OCI-LY1 (cell line): ENCODE measurements around the gene HMGXB3.

Source experiments
- H2AFZ ChIP-seq: fragments of 200-600 bp; sonication (generic), shearing (Covaris generic); 2 replicates; pipeline ENCODE4 v1.6.0; 2014; ENCODE audit warnings: antibody characterized with exemption, mild to moderate bottlenecking, low read length
- H3F3A ChIP-seq: fragments of 200-600 bp; sonication (generic), shearing (Covaris generic); 2 replicates; pipeline ENCODE4 v1.6.0; 2014; ENCODE audit warnings: mild to moderate bottlenecking, antibody characterized with exemption, low read length, moderate library complexity; ENCODE audit not compliant: insufficient read depth
- H3K27ac ChIP-seq: fragments of 200-600 bp; sonication (generic); 2 replicates; pipeline ENCODE4 v1.5.1; 2014; ENCODE audit warnings: low read length, mixed run types, mild to moderate bottlenecking, low read depth; ENCODE audit not compliant: poor library complexity, severe bottlenecking
- H3K27me3 ChIP-seq: fragments of 200-600 bp; sonication (generic); 2 replicates; pipeline ENCODE4 v1.6.0; 2014; ENCODE audit warnings: antibody characterized with exemption, mild to moderate bottlenecking, low read length, moderate library complexity; ENCODE audit not compliant: insufficient read depth
- H3K36me3 ChIP-seq: fragments of 200-600 bp; sonication (generic); 2 replicates; pipeline ENCODE4 v1.6.1; 2014; ENCODE audit warnings: mild to moderate bottlenecking, antibody characterized with exemption, low read length, moderate library complexity, mixed read lengths; ENCODE audit not compliant: insufficient read depth
- H3K4me1 ChIP-seq: fragments of 200-600 bp; sonication (generic); 2 replicates; pipeline ENCODE4 v1.5.1; 2014; ENCODE audit warnings: mild to moderate bottlenecking, low read length, moderate library complexity; ENCODE audit not compliant: insufficient read depth, severe bottlenecking
- H3K4me2 ChIP-seq: fragments of 200-600 bp; sonication (generic), shearing (Covaris generic); 2 replicates; pipeline ENCODE4 v1.6.1; 2014; ENCODE audit warnings: low read length
- H3K4me3 ChIP-seq: fragments of 200-600 bp; sonication (generic); 2 replicates; pipeline ENCODE4 v1.5.1; 2014; ENCODE audit warnings: low read length, low read depth, mild to moderate bottlenecking, mixed read lengths; ENCODE audit not compliant: poor library complexity, severe bottlenecking
- H3K79me2 ChIP-seq: fragments of 200-600 bp; shearing (Covaris generic); 2 replicates; pipeline ENCODE4 v1.6.1; 2016; ENCODE audit warnings: mixed run types, low read length, mixed read lengths; ENCODE audit not compliant: insufficient read depth
- H3K9ac ChIP-seq: fragments of 200-600 bp; sonication (generic), shearing (Covaris generic); 2 replicates; pipeline ENCODE4 v1.6.1; 2014; ENCODE audit warnings: mild to moderate bottlenecking, low read length, mixed read lengths
- H3K9me2 ChIP-seq: fragments of 200-600 bp; sonication (generic), shearing (Covaris generic); 2 replicates; pipeline ENCODE4 v1.6.1; 2014; ENCODE audit warnings: low read depth, mild to moderate bottlenecking, low read length, mixed read lengths
- H3K9me3 ChIP-seq: fragments of 200-600 bp; shearing (Covaris generic); 2 replicates; pipeline ENCODE4 v1.6.1; 2014; ENCODE audit warnings: low read length, mixed read lengths
- H4K20me1 ChIP-seq: fragments of 200-600 bp; sonication (generic), shearing (Covaris generic); 2 replicates; pipeline ENCODE4 v1.6.0; 2016; ENCODE audit warnings: mild to moderate bottlenecking, low read length; ENCODE audit not compliant: insufficient read depth
- CTCF ChIP-seq: fragments of 200-600 bp; sonication (generic), shearing (Covaris generic); IDR thresholded peaks from 2 replicates; pipeline ENCODE4 v1.5.1; 2017; ENCODE audit warnings: mild to moderate bottlenecking, antibody characterized with exemption, low read length, moderate library complexity, mixed read lengths
- EZH2 ChIP-seq: fragments of 200-600 bp; sonication (generic), shearing (Covaris generic); IDR thresholded peaks from 2 replicates; pipeline ENCODE4 v1.8.0; 2017; ENCODE audit warnings: borderline replicate concordance, mixed run types, mild to moderate bottlenecking, antibody characterized with exemption, low read length, moderate library complexity, mixed read lengths

Gene HMGXB3

GRCh38 chr5:150016537-150016936 lies 16.0 kb downstream of the HMGXB3 start:
- H3K27ac ChIP-seq = no peak overlapping the region
- H3F3A ChIP-seq = no peaks in the 10 kb centered on the region
- H4K20me1 ChIP-seq = no peaks in the 10 kb centered on the region
- no peaks in the 10 kb centered on the region for H3K27me3 ChIP-seq
- no peak for TF ChIP-seq EZH2
- TF ChIP-seq CTCF = no peak
- H3K4me3 ChIP-seq = no peak overlapping the region
- peaks cover 100% of the 10 kb centered on the region for H3K36me3 ChIP-seq
- H3K4me1 ChIP-seq = no peaks in the 10 kb centered on the region
- no peak overlapping the region for H3K9ac ChIP-seq
- no peak overlapping the region for H3K4me2 ChIP-seq
- no peaks in the 10 kb centered on the region for H3K79me2 ChIP-seq
- H3K9me2 ChIP-seq = no peaks in the 10 kb centered on the region
- H2AFZ ChIP-seq = no peak overlapping the region
- H3K9me3 ChIP-seq = peaks cover 8% of the 10 kb centered on the region

DNA sequence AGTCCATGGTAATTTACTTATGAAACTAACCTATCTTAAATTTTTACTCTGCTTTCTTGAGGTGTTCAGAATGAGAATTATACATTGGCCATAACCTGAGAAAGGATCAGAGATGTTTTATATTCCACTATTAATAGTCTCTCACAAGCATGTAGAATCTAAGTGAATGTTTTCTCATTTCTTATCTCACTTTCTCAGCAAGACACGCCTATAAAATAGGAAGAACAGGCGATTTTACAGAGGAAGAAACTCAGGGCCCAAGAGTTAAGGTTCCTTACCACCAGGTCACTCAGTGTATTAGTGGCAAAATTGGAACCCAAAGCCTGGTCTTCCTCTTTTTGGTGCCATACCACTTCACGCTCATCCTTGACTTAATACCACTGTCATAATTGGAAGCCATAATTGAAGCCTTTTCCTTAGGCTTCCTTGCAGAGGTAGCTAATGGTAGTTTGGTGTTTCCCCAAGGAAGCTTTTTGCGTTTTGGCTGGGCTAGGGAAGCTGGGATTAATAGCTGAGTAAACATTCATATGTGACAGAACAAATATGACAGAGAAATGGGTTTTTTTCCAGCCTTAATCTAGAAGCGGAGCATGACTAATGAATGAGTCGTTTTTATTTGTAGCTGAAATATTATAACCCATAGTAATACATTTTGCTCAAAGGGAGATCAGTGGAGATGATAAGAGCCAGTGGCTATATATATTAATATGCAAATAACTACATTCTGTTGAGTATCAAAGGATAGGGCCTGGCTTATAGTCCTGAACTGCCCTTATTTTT lies 16.9 kb downstream of the HMGXB3 start:
- Histone ChIP-seq H4K20me1 (no peaks in the 10 kb centered on the region), H3K27ac (no peak overlapping the region), H3K9me3 (peaks cover 6% of the 10 kb centered on the region), H3K79me2 (no peaks in the 10 kb centered on the region), H3K4me3 (no peak overlapping the region), H3K4me2 (no peak overlapping the region), H3K27me3 (no peaks in the 10 kb centered on the region), H3F3A (no peaks in the 10 kb centered on the region), H3K9me2 (no peaks in the 10 kb centered on the region), H3K36me3 (peaks cover 100% of the 10 kb centered on the region), H3K9ac (no peak overlapping the region), H2AFZ (no peak overlapping the region), H3K4me1 (no peaks in the 10 kb centered on the region)
- TF ChIP-seq EZH2 (no peak), CTCF (no peak)

- Histone ChIP-seq H3F3A (no peaks in the 10 kb centered on the region), H3K27ac (no peak overlapping the region), H3K79me2 (no peaks in the 10 kb centered on the region), H3K9me2 (no peaks in the 10 kb centered on the region), H2AFZ (no peak overlapping the region), H3K4me3 (no peak overlapping the region), H3K36me3 (peaks cover 100% of the 10 kb centered on the region), H3K27me3 (no peaks in the 10 kb centered on the region), H3K4me1 (no peaks in the 10 kb centered on the region), H4K20me1 (no peaks in the 10 kb centered on the region), H3K9ac (no peak overlapping the region), H3K4me2 (no peak overlapping the region), H3K9me3 (peaks cover 2% of the 10 kb centered on the region)
- TF ChIP-seq EZH2 (no peak), CTCF (no peak)
Measured at GRCh38 chr5:150020249-150020648, 19.7 kb downstream of the HMGXB3 start.
